ENCODE measurements around the gene PREPL.

PREPL gene

GRCh38 chr2:44291281-44292248 lies 69.7 kb downstream of the PREPL start:
- DNase-seq, result peak; percentile 37

DNA sequence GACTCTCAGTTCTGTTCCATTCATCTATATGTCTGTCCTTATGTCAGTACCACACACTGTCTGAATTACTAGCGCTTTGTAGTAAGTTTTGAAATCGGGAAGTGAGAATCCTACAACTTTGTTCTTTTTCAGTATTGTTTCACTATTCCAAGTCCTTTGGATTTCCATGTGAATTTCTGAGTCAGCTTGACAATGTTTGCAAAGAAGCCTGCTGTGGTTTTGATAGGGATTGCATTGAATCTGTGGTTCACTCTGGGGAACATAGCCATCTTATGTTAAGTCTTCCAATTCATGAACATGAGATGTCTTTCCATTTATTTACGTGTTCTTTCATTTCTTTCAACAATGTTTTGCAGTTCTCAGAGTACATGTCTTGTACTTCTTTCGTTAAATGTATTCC lies 71.0 kb downstream of the PREPL start:
- no peak for DNase-seq

GRCh38 chr2:44286884-44287638 lies 74.2 kb downstream of the PREPL start:
- no peak for DNase-seq

DNA sequence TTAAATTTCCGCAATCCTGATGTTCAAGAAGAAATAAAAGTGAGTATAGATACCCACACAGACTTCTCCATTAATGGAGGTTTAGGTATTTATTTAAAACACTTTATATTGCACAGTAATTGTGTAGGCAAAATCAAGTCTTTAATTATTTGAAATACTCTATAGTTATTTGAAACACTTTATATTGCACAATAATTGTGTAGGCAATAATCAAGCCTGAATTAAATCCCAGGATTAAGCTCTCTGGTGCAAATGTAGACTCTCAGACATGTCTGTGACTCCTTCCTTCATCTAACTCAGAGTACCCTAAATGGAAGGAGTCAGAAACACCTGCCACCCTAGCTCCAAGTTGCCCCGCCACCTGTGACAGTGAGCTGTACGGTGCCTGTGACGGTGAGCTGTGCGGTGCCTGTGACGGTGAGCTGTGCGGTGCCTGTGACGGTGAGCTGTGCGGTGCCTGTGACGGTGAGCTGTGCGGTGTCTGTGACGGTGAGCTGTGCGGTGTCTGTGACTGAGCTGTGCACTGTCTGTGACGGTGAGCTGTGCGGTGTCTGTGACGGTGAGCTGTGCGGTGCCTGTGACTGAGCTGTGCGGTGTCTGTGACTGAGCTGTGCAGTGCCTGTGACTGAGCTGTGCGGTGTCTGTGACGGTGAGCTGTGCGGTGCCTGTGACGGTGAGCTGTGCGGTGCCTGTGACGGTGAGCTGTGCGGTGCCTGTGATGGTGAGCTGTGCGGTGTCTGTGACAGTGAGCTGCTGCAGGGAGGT lies 75.0 kb downstream of the PREPL start:
- no peak for DNase-seq

- no peak for DNase-seq
These were observed 76.1 kb downstream of the PREPL start for GRCh38 chr2:44285174-44285573.

GRCh38 chr2:44283116-44283666 lies 78.1 kb downstream of the PREPL start:
- DNase-seq, result no peak

GRCh38 chr2:44280869-44281268 lies 80.4 kb downstream of the PREPL start:
- no peak for DNase-seq

DNA sequence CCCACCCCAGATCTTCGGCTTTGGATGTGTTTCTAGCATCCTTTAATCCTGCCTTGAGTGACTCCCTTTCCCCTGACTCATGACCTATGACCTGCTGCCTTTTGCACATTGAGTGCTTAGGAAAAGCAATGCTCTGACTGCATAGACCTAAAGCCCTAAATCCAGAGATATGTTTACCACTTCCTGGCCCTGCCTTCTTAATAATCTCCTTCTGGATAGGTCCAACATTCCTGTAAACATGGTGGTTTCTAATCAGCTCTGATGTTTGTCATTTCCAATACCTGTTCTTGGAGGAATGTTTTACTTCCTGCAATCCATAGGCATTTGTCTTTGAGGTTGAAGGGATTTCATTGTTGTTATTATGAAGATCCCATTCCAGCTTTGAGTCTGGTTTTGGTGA lies 83.8 kb downstream of the PREPL start:
- DNase-seq, result no peak

DNA sequence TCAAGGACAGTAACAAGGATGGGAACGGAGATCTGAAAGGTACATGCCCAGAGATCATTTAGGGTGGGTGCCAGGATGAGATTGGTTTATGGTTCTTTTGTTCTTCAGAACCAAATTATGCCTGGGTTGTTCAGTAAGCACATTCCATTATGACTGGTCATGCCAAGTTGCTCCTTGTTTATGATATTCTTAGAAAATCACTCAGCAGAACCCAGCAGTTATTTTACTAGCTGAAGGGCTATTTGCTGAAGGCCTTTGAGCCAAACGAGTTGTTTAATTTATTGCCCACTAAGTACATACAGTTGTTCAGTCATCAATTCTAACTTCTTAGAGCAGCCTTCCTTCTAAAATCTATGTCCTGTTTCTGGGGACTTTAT lies 85.4 kb downstream of the PREPL start:
- DNase-seq, result peak; percentile 13

GRCh38 chr2:44273596-44273995 lies 87.7 kb downstream of the PREPL start:
- DNase-seq, result no peak

DNA sequence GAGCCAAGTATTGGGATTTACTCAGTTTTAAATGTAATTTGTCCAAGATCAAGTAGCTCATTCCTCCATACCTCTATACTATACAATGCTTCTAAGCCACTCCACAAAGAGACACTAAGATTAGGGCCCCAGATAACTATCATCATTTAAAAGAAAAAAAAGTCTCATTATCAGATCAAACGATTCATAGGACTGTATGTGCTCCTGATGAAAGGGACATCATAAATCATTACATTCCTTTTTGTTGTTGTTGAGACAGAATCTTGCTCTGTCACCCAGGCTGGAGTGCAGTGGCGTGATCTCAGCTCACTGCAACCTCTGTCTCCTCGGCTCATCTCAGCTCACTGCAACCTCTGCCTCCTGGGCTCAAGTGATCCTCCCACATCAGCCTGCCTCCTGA lies 88.2 kb downstream of the PREPL start:
- no peak for DNase-seq

- DNase-seq, result no peak
These were observed 90.0 kb downstream of the PREPL start for GRCh38 chr2:44271296-44271695.

- DNase-seq, result no peak
These were observed 91.5 kb downstream of the PREPL start for GRCh38 chr2:44269831-44270230.

DNA sequence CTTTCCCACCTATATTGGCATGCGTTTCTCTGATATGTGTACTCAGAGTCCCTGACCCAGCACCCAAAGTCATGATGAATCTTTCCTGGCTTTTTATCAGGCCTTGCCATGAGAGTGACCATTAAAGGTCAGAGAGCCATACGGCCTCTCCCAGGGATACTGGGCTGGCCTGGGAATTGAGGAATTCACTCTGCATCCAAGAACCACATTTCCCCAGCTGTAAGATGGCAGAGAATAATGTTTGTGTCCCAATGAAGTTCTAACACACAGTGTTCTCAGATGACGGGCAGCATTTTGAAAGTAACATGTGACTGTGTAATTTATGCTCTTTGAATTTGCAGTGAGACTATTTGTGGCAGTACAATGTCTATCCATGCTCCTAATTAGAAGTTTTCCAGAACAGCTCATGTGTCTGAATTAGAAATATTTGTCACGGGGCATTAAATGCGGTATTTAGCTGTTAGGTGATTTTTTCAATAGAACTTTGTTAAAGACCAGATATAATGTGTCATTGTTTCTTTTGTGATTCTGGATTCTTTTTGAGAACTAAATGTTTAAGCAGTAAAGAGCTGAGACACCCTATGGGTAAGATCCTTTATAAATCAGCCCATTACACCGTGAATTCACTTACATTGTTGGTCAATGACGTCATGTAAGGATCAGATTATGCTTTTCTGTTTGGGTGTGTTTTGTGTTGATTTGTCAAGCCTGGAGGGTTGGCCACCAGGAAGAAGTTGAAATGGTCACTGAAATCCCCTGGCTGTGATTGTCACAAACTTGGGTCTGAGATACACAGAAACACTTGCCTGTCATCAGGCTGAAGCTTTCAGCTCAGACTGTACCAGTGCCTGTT lies 93.3 kb downstream of the PREPL start:
- DNase-seq, result no peak
